ENCODE results near the gene PIM2.
A peak's percentile ranks its signal among the peaks of the same experiment; 100 is the strongest.
"Not testable (repeated sequence)": the region's sequence is repeated elsewhere in the genome, so short reads cannot be mapped to it uniquely, and the experiment has no call there.

Gene PIM2

GRCh38 chrX:48908600-48908999 is 10.2 kb downstream of the PIM2 start:
- DNase-seq (ENCODE audit: low read depth in 2 of 2) = no peak

DNA sequence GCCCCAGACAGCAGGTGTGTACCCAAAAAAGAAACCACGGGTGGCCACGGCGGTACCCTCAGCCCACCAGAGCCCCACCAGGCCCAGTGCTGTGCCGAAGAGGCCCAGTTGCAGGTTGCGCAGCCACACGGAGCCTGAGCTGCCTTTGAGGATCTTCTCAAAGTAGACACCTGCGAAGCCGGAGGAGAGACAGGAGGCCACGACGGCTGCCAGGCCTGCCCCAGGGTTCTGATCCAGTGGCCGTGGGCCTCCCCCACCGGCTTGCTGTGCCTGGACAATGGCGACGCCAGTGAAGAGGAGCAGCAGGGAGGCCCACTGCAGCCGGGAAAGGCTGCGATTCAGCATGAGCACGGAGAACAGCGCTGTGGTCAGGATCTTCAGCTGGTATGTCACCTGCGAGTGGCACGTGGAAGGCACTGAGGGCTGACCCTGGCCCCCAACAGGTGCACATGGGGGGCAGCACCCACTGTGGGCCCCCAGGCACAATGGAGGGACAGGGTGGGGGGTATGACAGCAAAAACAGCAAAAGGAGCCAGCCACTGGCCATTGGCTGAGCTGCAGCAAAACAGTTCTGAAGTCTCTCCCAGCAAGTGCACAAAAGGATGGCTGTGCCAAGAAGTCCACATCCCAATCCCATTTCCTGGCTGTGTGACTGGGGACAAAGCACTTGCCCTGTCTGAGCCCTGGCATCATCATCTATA is 13.6 kb downstream of the PIM2 start:
- DNase-seq (ENCODE audit: low read depth in 2 of 2) = no peak

DNA sequence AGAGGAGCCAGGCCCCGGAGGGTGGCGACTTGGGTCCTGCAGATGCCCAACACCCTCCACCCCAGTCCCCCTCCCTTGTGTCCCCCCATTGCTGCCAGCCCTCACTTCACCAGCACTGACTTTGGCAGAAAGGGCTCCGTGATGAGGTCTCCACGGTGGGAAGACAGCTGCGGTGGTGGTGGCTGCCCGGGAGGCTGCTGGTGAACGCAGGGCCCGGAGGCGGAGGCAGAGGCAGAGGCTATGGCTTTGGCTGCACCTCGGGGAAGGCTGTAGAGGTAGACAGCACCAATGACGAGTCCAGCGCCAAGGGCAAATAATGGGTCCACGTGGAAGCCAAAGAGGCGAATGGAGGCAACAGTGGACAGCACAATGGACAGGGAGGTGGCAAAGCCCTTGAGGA is 14.2 kb downstream of the PIM2 start:
- no peak for DNase-seq (ENCODE audit: low read depth in 2 of 2)

DNA sequence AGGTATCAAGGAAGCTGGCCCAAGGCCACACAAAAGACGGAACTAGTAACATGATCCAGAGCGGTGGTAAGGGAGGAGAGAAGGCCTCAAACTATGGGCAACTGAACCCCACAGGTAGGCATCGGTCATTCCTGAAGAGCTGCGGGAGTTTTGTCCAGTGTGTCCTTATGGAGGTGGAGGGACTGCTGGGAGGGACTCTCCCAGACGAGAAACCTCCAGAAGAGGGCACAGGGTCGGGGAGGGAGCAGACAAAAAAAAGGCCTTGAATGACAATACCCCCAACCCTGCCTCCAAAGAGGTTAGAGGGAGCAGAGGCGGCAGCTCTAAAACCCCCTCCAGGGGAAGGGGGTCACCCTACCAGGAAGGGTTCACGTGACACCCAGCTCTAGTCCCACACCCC is 14.6 kb downstream of the PIM2 start:
- DNase-seq (ENCODE audit: low read depth in 2 of 2) = no peak

DNA sequence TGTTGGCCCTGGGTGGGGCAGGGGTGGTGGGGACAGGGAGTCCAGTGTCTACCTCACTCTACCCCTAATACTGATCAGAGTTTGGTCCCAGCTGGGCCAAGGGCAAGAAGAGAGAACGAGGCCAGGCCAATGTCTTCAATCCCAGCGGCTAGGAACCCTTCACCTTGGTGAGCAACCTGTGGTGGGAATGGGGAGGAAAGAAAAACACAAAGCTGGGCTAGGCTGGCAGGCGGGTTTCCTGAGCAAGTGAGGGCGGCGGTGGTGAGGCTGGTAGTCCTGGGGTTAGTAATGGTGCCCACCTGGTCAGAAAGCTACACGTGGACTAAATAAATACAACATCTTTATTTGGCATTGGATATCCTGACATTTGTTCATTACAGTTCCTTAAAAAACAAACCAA is 15.5 kb downstream of the PIM2 start:
- DNase-seq (ENCODE audit: low read depth in 2 of 2) = no peak

- DNase-seq (ENCODE audit: low read depth in 2 of 2) = no peak
These were observed 16.0 kb downstream of the PIM2 start for GRCh38 chrX:48902776-48903175.

DNA sequence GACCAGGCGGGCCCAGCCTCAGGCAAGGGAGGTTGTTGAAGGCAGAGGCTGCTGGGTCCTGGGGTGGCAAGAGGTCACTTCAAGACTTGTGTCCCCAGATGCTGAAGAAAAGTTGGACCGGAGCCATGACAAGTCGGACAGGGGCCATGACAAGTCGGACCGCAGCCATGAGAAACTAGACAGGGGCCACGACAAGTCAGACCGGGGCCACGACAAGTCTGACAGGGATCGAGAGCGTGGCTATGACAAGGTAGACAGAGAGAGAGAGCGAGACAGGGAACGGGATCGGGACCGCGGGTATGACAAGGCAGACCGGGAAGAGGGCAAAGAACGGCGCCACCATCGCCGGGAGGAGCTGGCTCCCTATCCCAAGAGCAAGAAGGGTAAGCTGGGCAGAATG is 16.7 kb downstream of the PIM2 start:
- DNase-seq (ENCODE audit: low read depth in 2 of 2) = no peak

DNA sequence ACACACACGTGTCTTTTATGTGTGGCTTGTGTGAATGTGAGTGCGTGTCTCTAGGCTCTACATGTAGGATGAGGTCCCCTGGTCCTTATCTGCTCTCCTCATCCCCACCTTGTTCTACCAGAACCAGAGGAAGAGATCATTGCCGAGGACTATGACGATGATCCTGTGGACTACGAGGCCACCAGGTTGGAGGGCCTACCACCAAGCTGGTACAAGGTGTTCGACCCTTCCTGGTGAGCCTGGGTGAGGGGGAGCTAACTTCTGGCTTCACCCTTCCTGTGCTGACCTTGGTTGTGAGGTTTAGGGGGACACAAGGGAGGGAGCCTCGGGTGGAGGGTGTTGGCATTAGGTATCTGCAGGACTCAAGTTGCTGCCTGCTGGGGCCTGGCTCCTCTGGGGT is 17.8 kb downstream of the PIM2 start:
- DNase-seq (ENCODE audit: low read depth in 2 of 2) = no peak

- no peak for DNase-seq (ENCODE audit: low read depth in 2 of 2)
These were observed 19.8 kb downstream of the PIM2 start for GRCh38 chrX:48899078-48899410.

DNA sequence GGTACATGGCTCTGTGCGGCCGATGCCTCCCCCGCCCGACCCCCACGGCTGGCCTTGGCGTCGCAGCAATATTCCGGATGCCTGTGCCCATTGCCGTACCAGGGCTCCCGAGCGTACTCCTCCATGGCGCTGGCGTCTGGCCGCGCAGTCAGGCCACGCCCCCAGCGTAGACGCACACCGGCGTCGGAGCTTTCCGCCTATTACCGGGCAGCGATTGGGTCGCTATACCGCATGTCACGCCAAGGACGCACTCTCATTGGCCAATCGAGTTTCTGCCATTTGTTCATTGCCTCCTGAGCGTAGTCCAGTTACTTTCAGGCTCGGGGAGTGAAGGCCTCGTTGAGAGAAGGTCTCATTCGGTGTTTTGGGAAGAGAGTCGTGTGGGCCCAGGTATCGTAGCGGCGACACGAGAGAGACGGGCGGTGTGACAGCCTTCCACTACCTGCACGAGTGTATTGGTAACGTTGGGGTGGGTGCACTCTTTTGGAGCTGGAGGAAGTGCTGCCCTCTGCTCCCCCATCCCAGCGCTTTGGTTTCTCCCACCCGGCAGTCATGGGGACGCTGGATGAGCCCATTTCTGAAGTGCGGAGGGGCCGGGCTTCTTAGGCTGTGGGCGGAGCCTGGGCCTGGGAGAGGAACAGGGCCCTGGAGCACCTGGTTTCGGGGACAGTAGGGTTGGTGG is 21.1 kb downstream of the PIM2 start, which contains the start of the genes PQBP1 and TIMM17B:
TSS of gene PQBP1 (plus strand) at position 306 of the 682 bp plus-strand sequence. CDS start 580 bp downstream, outside the sequence.
TSS of gene TIMM17B (minus strand) at position 144 of the 682 bp plus-strand sequence. CDS start at position 125, 19 bp downstream.
- peak; percentile 60 to 65 for DNase-seq (ENCODE audit: low read depth in 2 of 2)

GRCh38 chrX:48897157-48897624 is 21.6 kb downstream of the PIM2 start:
- no peak for DNase-seq (ENCODE audit: low read depth in 2 of 2)

DNA sequence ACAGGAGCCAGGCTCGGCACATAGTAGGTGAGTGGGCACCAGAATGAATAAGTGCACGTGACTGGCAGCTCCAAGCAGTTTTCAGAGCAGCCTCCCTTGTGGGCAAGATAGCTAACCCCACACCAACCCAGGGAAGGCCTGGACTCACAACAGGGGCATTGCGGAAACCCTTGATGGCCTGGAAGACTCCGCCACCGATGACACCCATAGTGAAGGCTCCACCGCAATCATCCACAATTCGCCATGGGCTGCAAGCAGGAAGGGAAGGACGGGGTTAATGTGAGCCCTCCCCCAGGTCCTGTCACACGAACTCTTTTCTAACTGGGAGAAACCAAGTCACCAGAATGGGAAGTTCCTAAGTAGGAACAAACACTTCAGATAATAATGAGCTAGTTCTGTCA is 22.2 kb downstream of the PIM2 start:
- no peak for DNase-seq (ENCODE audit: low read depth in 2 of 2)

DNA sequence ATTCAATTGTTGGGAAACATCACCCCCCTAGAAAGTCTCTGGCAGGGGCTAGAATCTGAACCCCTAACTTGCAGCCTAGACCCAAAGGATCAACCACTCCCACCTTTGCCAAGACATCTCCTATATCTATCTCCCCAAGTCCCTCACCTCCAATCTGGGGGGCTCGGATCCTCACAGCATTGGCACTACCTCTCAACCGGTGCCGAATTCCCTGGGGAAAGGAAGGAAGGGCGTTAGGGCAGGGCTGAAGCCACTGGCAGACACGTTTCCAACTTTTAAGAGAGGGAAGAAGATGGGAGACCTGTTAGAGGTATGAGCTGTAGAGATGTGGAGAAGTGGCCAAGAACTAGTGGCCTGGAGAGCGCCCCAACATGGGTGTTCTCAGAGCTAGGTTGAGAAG is 23.9 kb downstream of the PIM2 start:
- DNase-seq (ENCODE audit: low read depth in 2 of 2) = no peak

DNA sequence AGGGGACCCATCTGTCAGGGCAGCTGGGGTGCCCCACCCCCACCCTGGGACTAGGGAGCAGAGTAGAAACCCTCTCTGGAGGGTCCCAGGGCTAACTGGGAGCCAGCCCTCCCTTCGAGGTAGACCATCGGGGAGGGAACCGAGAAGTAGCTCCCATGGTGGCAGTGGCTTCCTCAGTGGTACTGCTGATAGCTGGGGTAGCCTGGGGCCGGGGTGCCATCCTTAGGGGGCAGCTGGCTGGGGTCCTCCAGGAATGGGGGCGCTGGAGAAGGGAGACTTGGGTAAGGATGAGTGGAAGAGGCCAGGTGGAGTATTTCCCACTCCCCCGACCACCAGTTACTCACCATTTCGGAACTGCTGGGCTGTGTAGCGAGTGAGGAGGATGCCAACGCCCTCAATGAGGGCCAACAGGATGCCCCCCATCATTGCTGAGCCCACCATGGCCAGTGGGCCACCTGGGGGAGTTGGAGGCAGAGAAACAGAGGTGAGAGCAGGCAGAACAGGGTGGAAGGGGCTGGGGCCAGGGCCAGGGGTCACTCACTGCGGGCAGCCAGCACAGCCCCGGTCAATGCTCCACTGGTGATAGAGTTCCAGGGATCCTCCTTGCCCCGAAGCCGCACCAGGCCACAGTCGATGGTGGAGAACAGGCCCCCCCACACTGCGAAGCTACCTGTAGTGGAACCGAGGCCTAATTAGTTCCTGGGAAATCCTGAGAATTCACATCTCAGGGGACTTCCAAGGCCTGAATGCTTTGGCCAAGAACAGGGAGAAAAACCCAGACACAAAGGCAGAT is 25.1 kb downstream of the PIM2 start:
- no peak for DNase-seq (ENCODE audit: low read depth in 2 of 2)

DNA sequence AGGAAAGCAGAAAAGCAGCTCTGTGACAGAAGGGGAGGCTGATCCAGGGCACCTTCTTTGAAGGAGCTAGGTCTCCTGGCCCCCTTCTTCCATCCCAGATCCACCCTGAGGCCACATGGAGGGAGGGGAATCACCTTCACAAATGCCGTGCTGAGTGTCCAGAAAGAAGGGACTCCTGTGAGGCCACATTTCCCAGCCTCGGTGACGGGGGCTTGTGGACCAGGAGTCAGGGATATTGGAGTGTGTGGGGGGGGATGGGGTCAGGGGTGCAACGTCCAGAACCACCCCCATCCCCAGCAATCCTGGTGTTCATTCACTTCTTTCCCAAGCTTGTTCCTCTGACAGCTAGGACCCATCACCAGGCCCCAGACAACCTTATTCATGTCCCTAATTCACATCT is 25.9 kb downstream of the PIM2 start:
- no peak for DNase-seq (ENCODE audit: low read depth in 2 of 2)

DNA sequence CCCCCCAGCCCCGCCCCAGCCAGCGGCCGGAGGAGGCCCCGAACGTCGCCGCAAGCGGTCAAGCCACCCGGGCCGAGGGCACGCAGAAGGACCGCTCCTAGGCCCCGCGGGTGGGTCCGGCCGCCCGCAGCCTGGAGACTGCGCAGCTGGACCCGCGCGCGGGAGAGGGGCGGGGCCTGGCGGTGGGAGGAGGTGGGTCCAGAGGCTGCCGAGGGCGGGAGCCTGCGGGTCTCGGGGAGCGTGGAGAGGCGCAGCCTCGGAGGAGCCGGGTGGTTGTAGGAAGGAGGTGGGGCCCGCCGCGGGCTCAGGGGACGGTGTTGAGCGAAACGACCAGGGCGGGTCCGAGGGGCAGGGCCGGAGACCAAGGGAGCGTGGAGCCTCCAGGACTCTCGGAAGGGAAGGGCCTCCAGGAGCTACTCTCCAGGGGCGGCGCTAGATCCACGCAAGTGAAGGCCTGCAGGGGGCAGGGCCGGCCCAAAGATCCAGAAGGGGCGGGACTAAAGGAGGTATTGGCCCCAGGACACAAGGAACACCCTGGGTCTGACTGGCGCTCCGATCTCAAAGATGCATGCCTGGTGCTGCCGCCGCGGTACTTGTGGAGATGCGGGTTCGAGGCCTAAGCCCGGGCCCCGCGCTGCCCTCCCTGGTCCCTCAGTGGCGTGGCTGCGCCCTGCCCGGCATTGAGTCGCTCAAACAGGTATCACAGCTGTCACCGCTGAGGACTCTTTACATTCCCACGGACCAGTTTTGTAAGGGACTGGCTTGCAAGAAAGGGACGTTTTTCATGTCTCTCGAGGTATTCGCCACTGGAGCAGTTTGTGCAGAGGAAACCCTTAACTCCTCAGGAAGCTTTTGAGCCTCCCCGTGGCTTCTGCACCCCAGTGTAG is 27.2 kb downstream of the PIM2 start:
- peak; percentile 15 to 43 for DNase-seq (ENCODE audit: low read depth in 2 of 2)

DNA sequence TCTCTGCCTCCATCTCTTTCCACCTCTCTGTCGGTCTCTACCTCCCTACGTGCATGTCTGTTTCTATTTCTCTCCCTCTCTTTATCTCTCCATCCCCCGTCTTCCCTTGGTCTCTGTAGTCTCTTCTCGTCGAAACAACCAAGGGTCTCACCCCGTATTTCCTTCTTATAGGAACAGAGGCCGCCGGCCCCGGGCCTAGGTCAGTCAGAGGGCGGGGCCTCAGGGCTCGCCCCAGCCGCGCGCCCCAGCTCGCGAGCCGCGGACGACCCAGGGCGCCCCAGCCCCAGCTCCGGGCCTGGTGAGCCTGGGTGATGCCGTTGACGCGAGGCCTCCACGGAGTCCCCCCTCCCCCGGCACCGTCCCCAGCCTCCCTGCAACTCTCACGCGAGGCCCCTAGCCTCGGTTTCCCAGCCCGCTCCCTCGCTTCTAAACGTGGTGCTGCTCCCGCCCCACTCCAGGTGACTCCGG is 27.9 kb downstream of the PIM2 start:
- no peak for DNase-seq (ENCODE audit: low read depth in 2 of 2)

- DNase-seq (ENCODE audit: low read depth in 2 of 2) = no peak
These were observed 28.4 kb downstream of the PIM2 start for GRCh38 chrX:48890296-48890925.

DNA sequence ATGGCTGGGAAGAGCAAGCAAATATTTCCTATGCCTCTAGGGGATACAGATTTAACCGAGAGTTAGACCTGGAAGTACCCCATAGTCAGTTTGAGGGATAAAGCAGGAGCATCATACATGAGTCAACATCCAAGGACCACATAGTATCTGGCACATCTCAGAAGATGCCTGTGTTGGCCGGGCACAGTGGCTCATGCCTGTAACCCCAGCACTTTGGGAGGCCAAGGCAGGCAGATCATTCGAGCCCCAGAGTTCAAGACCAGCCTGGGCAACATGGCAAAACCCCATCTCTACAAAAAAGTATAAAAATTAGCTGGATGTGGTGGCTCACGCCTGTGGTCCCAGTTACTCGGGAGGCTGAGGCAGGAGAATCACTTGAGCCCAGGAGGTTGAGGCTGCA is 32.2 kb downstream of the PIM2 start:
- not testable (repeated sequence) for DNase-seq (ENCODE audit: low read depth in 2 of 2)

DNA sequence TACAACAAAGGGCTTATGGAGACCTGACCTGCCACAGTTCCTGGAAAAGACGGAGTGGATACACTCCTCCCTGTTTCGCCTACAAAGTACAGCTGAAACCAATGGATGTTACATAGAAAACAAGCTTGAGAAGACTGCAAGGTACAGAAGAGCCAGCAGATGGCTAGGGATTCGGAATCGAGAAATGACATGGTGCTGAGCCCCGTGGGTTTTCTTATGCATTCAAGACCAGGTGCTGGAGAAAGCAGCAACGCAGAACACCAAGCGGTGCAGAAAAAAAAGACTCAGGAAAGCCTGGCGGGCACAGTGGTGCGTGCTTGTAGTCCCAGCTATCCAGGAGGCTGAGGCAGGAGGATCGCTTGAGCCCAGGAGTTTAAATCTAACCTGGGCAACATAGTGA is 35.1 kb downstream of the PIM2 start:
- no peak for DNase-seq (ENCODE audit: low read depth in 2 of 2)

DNA sequence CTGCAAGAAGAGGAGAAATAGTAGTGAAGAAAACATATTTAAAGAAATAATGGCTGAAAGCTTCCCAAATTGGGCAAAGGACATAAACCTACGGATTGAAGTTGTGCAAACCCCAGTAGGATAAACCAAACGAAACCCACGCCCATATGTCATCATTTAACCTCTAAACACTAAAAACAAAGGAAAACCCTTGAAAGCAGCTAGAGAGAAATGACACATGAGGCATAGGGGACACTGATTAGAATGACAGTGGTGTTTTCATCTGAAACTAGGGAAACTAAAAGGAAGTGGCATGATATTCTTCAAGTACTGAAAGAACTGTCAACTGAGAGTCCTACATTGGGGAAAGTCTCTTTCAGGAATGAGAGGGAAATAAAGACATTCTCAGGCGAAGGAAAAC is 41.9 kb downstream of the PIM2 start:
- not testable (repeated sequence) for DNase-seq (ENCODE audit: low read depth in 2 of 2)
